Breast epithelium (tissue), 4 donors: ENCODE results near the gene SSTR1. TPM values are rescaled to one million over a fixed set of nuclear protein-coding genes. Genes with fewer than 3 reads are reported as not detected.

Experiments
- DNase-seq, 2 donors: peaks; one replicate each; pipeline ENCODE4 v3.0.0-alpha.2; 2019; ENCODE audit warnings: low spot score in 2 of 2
- H3K27ac ChIP-seq, 2 donors: fragments of 200-600 bp; sonication (generic) in 1 of 2; one replicate each; pipeline ENCODE4 v1.5.1; 2016 to 2019; ENCODE audit warnings: mild to moderate bottlenecking in 1 of 2
- H3K27me3 ChIP-seq, 2 donors: fragments of 200-600 bp; sonication (generic) in 1 of 2; one replicate each; pipeline versions ENCODE4 v1.5.1 to v1.6.0; 2017 to 2019; ENCODE audit warnings: control low read depth in 1 of 2, mild to moderate bottlenecking in 1 of 2
- H3K36me3 ChIP-seq: fragments of 200-600 bp; one replicate; pipeline ENCODE4 v1.5.1; 2019
- H3K4me1 ChIP-seq, 2 donors: fragments of 200-600 bp; sonication (generic); one replicate each; pipeline ENCODE4 v1.5.1; 2016 to 2019; ENCODE audit warnings: control low read depth in 1 of 2
- H3K4me3 ChIP-seq, 3 donors: fragments of 200-600 bp; sonication (generic); 1 replicate in 2 of 3; 2 replicates in 1 of 3; pipeline ENCODE4 v1.5.1; 2016 to 2019; ENCODE audit warnings: mild to moderate bottlenecking in 3 of 3, moderate library complexity in 2 of 3
- H3K9me3 ChIP-seq, 2 donors: fragments of 200-600 bp; sonication (generic) in 1 of 2; one replicate each; pipeline ENCODE4 v1.5.1; 2016 to 2019; ENCODE audit warnings: control low read depth in 1 of 2
- CTCF ChIP-seq, 3 donors: fragments of 450-650 bp; IDR thresholded peaks; one replicate each; pipeline ENCODE4 v1.5.1; 2016 to 2017; ENCODE audit warnings: antibody characterized with exemption in 3 of 3, mild to moderate bottlenecking in 3 of 3, moderate library complexity in 3 of 3
- POLR2A ChIP-seq: fragments of 450-650 bp; IDR thresholded peaks from one replicate; pipeline ENCODE4 v1.6.1; 2016; ENCODE audit warnings: antibody characterized with exemption, mild to moderate bottlenecking, moderate library complexity
- POLR2AphosphoS5 ChIP-seq, 3 donors: sonication (generic); formaldehyde crosslinking; IDR thresholded peaks; one replicate each; pipeline ENCODE4 v1.6.1; 2017; ENCODE audit warnings: antibody characterized with exemption in 3 of 3
- intact Hi-C: fragments of 100-400 bp; cut with DNase I; formaldehyde crosslinking; loops from one replicate; pipeline ENCODE4 v1.15.1; 2023; ENCODE audit warnings: low total_unique reads
- total RNA-seq, 3 donors: library from RNA; depleted of rRNA; stranded (reverse); fragments of >200 nt; gene quantifications; one replicate each; pipeline ENCODE4 v1.1.0, GENCODE V29; 2016

Gene SSTR1
- under 1 TPM; 0.16 to 0.33 (median 0.29) TPM for total RNA-seq

- TF ChIP-seq CTCF (IDR thresholded peaks at IDR 0.05) (no peak), POLR2AphosphoS5 (IDR thresholded peaks at IDR 0.05) (no peak), POLR2A (no peak)
- H3K4me1 ChIP-seq: no peaks in the 10 kb centered on the region
- no peak within 1 kb of the TSS for H3K27ac ChIP-seq
- peak within 1 kb of the TSS; percentile 36 to 67 (median 44) for H3K4me3 ChIP-seq
- intact Hi-C loops: no loop called here
- H3K36me3 ChIP-seq: no peaks in the 10 kb centered on the region
- no peak for DNase-seq
- peaks cover 0 to 47% of the 10 kb centered on the region in 2 donors for H3K27me3 ChIP-seq
- H3K9me3 ChIP-seq: no peaks in the 10 kb centered on the region
Measured at GRCh38 chr14:38207736-38208617, at the start of gene SSTR1. SSTR1 (plus strand) TSS chr14:38207904; CDS start chr14:38209390, 1,486 bp downstream.

GRCh38 chr14:38158468-38158867 is 49.2 kb upstream of the SSTR1 start:
- H3K4me3 ChIP-seq: no peak overlapping the region
- TF ChIP-seq CTCF (IDR thresholded peaks at IDR 0.05) (no peak), POLR2AphosphoS5 (IDR thresholded peaks at IDR 0.05) (no peak), POLR2A (no peak)
- H3K4me1 ChIP-seq: no peaks in the 10 kb centered on the region
- no peaks in the 10 kb centered on the region for H3K27me3 ChIP-seq
- no peaks in the 10 kb centered on the region for H3K36me3 ChIP-seq
- DNase-seq: no peak
- no peaks in the 10 kb centered on the region for H3K9me3 ChIP-seq
- no peak overlapping the region for H3K27ac ChIP-seq
- intact Hi-C loops: no loop called here

GRCh38 chr14:38168416-38168815 is 39.3 kb upstream of the SSTR1 start:
- no peak for DNase-seq
- intact Hi-C loops: no loop called here
- Histone ChIP-seq H3K36me3 (no peaks in the 10 kb centered on the region), H3K4me1 (no peaks in the 10 kb centered on the region), H3K9me3 (no peaks in the 10 kb centered on the region), H3K27me3 (no peaks in the 10 kb centered on the region), H3K27ac (no peak overlapping the region), H3K4me3 (no peak overlapping the region)
- no peak for TF ChIP-seq POLR2A
- TF ChIP-seq POLR2AphosphoS5 (IDR thresholded peaks at IDR 0.05): no peak
- no peak for TF ChIP-seq CTCF (IDR thresholded peaks at IDR 0.05)

GRCh38 chr14:38171197-38171596 is 36.5 kb upstream of the SSTR1 start:
- H3K9me3 ChIP-seq: no peaks in the 10 kb centered on the region
- no peak for DNase-seq

More at GRCh38 chr14:38171197-38171596, 36.5 kb upstream of the SSTR1 start:
- Histone ChIP-seq H3K27ac (no peak overlapping the region), H3K36me3 (no peaks in the 10 kb centered on the region), H3K4me1 (no peaks in the 10 kb centered on the region), H3K4me3 (no peak overlapping the region), H3K27me3 (no peaks in the 10 kb centered on the region)
- TF ChIP-seq POLR2A (no peak), CTCF (IDR thresholded peaks at IDR 0.05) (no peak), POLR2AphosphoS5 (IDR thresholded peaks at IDR 0.05) (no peak)
- intact Hi-C loops: no loop called here
